DOHH2 (cell line): ENCODE measurements around the gene RNF13.

ENCODE experiments used
- CTCF ChIP-seq: fragments of 200-600 bp; sonication (generic); IDR thresholded peaks from one replicate; pipeline ENCODE4 v1.5.1; 2014; ENCODE audit warnings: antibody characterized with exemption, mild to moderate bottlenecking, low read depth, low read length; ENCODE audit not compliant: poor library complexity, severe bottlenecking
- EZH2phosphoT487 ChIP-seq: fragments of 200-600 bp; sonication (generic); IDR thresholded peaks from 2 replicates; pipeline ENCODE4 v1.6.1; 2017; ENCODE audit warnings: borderline replicate concordance, mild to moderate bottlenecking, antibody characterized with exemption, low read length, moderate library complexity, mixed read lengths

GRCh38 chr3:149934524-149934923, 121.5 kb downstream of the RNF13 start:
- TF ChIP-seq CTCF (no peak), EZH2phosphoT487 (no peak)
